COR-L47 (cell line): Measurements from ENCODE around the gene UBL7.

Source experiments
- DNase-seq: peaks from one replicate; lab custom pipeline; 2025; lab: John Stamatoyannopoulos, UW

Gene UBL7

DNA sequence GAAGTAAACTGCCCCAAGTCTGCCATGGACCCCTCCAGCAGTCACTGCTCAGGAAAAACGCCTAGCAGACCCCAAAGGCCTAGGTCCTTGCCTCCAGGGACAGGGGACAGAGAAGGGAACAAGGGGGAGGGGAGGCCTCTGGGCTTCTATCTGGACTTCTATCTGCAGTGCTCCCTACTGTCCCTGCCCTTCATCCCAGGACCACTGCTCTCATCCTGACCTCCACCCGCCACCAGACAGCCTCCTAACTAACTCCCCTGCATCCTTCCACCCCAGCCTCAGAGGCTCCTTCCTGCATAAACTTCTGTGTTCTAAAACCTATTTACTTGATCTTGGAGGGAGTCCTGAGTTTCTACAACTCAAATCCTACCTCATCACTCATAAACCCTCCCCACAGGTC is 52.6 kb downstream of the UBL7 start:
- DNase-seq = no peak

DNA sequence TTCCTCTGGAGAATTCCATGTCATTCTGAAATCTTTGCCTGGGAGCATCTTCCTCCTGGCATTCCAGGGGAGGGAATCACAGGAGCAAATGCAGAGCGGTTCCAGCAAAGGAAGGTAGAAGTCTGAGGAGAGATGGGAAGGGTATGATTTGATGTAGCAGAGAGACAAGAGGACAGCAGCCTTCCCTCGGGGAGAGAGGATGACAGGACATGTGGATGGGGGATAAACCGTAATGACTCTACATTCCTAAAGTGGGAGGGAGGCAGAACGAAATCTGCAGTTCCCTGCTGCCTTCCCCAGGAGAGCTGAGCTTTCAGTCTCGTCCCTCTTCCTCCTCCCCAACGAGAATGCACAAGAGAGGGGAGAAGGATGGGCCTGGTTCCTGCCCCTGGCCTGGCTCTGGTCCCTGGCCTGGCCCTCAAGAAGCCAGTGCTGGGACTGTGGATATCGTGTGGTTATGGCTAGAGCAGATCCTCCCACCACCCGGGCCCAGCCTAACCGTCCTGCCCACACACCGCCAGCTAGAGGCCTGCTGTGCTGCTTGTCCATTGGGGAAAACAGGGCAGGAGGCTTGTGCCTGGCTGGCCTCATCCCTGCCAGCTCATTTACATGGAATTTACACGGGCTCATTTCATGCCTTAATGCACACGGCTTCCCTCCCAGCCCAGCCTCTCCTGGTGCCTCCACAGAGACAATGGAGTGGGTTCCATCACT is 53.8 kb downstream of the UBL7 start:
- no peak for DNase-seq

DNA sequence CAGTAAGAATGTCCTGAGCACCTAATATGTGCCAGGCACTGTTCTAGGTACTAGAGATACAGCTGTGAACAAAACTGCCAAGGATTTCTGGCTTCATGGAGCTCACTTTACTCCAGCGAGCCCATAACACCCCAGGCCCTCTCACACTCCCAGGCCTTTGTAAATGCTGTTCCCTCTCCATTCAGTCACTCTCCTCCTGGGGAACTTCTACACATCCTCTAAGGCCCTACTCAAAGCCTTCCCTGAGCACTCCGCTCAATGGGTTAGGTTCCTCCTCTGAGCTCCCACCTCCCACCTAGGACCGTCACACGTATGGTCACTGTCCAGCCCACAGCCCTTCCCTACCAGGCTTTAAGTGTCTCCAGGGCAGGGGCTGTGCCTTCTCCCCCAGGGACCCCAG is 54.4 kb downstream of the UBL7 start:
- no peak for DNase-seq

DNA sequence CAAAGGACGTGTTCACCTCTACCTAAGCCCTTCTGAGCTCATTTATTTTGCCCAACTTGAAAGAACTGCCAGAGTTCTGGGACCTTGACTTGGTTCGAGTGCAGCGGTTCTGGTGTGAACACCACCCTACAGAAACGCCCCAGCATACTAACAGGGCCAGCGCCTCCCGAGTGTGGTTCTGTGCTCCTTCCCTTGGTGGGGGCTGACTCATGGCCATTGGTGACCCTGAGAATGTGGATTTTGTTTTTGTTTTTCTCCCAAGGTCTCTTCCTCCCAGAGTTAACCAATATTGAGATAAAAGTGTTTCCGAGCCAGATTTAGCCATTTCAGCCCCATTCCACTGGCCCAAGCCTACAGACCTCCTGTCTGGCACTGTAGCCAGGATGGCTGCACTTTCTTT is 55.1 kb downstream of the UBL7 start:
- DNase-seq = no peak

DNA sequence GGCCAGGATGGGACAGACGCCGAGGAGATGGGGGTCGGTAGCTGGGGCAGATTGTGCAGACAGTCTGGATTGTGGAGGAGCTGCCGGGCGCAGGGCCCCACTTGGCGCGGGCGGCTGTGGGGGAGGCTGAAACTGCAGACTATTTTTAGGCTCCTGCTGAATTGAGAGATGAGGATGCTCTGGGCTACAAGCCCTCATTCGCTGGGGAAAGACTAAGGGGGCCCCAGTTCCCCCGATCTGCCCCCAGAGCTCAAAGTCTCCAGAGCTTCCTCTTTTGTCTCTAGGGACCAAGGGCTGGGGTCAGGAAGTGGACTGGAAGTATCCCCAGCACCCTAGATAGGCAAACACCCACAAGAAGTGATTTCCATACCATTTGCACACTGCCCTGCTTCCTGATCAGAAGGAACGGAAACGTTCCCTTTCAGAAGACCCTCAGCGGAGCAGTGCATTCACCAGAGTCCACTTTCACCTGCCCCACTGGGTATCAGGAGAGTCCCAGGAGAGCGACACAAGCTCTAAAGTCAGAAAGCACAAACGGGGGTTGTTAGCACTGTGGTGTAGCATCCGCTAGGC is 56.9 kb downstream of the UBL7 start:
- no peak for DNase-seq

DNA sequence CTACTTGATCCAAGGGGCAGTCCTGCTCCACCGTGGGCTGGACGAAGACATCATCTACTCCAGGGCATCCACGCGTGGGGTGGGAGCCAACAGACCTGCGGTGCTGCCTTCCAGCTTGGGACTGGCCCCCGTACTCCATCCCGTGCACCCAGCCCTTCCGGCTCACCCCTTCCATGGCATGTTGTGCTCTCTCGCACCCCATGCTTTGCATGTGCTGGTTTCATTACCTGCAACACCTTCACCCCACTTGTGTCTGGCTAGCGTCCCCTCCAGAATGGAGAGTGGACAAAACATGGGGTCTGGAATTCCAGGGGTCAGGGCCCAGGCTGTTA is 57.4 kb downstream of the UBL7 start:
- no peak for DNase-seq

DNA sequence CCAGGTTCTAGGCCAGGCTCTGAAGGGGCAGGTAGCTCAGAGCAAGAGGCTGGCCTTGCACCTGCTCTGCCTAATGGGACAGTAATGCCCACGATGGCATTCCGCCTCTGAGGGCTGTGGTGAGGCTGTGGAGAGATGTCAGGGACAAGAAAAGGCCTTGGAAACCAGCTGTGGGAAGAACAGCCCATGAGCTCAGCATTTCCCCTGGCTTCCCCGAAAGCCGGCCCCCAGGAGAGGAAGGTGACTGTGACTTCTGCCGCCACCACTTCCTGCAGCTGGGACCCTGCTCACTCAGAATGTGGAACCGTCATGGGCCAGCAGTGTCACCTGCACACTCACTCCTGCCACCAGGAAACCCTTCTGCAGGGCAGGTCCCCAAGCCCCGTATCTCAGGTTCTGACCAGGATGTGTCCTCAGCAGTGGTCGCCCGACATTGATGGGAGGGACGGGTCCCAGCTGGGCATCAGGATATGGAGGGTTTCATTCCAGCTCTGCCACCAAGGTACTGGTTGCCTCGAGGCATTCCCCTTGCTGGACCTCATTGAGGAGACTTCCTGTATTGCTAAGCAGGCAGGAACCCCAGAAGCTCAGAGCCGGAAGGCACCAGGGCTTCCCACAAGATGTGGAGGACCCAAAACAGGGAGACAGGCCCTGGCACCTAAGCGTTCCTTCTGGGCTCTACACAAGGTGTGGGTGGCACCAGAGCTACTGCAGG is 57.9 kb downstream of the UBL7 start:
- DNase-seq = no peak

DNA sequence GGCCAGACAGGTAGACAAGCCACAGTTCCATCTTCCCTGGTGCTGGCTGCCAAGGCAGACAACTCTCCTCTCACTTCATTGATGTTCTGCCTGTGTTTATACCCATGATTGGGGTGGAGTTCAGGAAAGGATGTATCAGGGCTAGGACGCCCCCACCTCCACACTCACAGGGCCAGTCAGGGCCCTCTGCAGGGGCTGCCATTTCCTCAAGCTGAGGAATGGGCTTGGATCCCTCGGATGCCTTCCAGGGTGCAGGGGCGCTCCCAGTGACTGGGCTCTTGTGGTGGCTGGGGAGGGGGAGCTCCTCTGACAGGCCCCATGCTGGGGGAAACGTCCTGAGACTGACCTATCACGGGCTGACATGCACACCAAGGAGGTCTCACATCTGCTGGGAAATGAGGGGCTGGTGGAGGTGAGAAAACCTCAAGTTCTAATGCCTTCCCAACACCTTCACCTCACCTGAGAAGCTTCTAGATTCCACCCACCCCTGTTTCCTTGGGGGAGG is 58.6 kb downstream of the UBL7 start:
- no peak for DNase-seq

DNA sequence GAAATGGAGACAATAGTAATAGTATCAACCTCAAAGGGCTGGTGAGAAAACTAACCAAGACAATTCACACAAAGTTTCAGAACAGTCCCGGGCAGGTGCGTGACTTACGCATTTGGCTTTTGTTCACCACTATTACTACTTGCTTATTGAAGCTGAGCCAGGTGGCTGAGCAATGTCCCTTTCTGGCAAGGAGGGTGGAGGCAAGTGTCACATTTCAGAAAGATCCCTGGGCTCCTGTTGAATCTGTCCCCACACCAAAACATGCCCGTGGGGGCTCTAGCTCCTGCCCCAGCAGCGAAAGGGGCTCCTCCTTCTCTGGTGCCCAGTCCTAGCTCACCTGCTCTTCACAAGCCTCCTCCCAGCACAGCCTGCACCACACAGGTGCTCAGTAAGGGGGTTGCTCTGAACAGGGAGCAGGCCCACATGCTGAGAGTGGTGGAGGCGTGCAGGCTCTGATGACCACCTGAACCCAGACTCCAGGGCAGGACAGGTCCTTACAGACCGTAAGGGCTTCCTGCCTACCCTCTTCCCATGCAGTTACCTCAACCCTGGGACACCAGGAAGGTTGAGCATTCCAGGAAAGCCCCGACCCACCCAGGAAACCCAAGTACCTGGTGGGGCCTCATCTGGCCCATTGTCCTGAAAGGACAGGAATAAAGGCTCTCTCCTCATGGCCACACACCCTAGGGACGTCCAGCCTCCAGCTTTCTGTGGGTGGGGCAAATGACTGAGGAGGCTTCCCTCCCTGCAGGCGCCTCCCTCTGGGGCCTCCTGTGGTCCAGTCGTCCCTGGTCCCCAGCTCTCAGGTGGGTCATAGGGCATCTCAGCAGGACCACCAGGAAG is 59.8 kb downstream of the UBL7 start:
- no peak for DNase-seq

DNA sequence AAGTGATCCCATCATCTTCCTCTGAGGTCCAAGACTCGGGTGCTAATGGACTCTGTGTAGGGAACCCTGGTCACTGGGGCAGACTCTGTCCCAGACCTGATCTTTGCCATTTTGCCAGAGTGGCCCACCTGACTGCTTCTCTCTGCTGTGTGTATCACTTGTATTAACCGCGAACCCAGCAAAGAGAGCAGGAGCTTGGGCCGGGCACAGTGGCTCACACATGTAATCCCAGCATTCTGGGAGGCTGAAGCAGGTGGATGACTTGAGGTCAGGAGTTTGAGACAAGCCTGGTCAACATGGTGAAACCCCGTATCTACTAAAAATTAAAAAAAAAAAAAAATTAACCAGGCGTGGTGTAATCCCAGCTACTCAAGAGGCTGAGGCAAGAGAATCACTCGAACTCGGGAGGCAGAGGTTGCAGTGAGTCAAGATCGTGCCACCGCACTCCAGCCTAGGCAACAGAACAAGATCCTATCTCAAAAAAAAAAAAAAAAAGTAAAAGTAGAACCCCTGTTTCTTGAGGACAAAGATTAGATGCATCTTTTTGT is 60.6 kb downstream of the UBL7 start:
- DNase-seq = no peak

DNA sequence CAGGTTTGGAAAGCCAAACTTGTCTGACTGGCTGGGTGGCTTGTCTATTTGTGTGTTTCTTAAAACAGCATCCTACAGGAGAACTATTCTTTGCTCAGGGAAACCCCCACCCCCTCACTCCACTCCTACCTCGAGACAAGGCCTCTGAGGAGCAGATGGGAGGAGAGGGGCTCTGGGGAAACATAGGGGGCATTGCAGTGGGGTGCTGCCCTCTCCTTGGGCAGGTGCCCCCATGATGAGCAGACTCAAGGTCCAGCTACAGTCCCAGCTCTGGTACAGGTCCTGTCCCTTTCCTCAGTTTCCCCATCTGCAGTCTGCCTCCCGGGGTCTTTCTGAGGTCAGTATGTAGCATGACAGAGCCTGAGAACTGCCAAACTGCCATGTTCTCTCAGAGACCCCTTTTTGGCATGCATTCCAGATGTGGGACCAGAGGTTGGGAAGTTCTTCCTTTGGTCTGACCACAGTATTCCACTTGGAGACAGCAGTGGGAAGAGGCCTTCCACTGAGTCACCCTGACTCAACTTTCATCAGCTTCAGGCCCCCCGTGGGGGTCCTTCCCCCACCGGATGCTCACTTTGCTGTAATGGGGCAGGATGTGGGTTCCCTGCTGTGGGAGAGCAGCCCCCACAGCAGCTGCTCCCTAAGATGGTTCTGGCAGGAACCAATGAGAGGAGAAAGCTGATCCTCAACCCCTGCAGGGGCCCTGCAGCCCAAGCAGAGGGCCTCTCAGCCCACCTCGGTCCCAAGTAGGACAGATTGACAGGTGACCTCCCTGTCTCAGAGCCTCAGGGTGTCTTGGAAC is 61.2 kb downstream of the UBL7 start:
- no peak for DNase-seq

DNA sequence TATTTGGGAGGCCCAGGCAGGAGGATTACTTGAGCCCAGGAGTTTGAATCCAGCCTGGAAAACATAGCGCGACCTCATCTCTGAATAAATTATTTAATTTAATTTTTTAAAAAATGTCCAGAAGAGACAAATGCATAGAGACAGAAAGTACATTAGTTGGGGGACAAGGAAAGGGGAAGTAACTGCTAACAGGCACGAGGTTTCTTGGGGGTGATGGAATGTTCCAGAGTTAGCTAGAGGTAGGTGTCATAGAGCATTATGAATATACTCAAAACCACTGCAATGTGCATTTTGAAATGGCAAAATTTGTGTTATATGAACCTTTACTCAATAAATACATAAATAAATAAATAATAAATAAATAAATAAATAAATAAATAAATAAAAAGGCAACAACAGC is 61.9 kb downstream of the UBL7 start:
- DNase-seq = no peak

DNA sequence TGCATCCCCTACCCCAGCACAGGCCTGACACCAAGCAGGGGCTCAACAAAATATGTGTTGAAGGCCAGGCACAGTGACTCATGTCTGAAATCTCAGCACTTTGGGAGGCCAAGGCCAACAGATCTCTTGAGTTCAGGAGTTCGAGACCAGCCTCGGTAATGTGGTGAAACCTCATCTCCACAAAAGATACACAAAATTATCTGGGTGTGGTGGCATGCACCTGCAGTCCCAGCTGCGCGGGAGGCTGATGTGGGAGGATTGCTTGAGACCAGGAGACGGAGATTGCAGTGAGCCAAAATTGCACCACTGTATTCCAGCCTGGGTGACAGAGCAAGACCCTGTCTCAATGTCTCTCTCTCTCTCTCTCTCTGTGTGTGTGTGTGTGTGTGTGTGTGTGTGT is 62.8 kb downstream of the UBL7 start:
- no peak for DNase-seq

DNA sequence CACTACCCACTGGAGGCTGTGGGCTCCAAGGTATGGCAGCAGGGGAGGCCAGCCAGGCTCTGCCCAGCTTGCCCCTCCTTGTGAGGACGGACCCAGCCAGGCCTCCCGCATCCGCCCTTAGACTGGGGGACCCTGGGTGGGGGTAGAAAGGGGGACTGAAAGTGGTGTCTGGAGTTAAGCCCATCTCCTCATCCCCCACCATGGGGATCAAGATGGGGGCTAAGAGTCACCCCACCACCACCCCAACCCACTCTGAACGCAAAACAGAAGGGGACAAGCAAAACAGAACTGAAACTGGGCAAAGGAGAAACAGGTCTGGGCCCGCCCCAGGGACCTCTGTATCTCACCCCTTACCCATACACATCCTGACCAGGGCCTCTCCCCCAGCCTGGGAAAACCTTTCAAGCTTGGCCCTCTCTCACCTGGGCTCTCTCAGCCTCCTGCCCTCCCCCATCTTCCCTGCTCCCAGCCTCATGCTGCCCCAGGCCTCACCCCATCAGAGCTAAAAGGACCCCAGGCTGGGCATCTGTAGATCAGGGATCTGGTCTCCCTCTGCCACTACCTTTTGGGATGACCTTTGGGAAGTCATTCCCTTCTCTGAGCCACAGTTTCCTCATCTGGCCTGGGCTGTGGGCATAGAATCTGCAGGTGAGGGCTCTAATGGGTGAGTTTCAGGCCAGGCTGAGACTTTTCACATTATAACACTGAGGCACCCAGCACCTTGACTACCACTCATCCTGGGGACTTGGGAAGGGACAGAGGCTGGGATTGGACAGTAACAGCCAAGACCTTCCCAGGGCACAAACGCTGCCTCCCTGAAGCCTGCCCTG is 63.5 kb downstream of the UBL7 start:
- no peak for DNase-seq

DNA sequence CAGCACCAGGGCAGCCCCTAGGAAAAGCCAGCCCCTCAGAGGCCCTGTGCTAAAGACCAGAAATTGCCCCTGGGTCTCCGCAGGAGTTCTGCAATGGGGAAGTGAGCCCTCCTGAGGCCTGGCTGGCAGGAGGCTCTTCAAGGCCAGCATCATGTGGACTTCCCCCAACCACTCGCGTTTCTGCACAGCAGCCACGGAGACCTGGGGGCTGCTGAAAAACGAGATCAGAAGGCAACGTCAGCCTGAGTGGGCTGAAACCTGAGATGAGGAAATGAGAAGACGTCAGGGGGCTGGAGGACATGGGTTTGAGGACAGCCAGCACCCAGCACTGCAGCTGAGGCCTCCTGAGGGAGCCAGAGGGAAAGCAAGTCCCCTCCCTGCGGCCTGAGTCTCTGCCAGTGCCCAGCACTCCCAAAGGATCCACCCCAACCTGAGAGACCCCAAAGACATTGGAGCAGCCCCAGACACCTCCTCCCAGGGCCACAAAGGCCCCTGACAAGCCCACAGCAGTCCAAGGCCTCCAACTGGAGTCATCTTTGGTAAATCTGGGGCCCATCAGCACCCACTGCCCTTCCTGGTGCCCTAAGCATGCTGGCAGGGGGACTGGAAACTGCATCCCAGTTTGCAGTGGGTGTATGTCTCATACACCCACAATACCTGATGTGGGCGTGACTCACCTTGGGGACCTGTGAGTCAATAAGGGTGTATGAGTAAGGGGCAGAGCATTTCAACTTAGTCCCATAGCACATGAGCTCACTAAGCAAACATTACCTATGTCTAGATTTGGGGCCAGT is 64.3 kb downstream of the UBL7 start:
- no peak for DNase-seq

DNA sequence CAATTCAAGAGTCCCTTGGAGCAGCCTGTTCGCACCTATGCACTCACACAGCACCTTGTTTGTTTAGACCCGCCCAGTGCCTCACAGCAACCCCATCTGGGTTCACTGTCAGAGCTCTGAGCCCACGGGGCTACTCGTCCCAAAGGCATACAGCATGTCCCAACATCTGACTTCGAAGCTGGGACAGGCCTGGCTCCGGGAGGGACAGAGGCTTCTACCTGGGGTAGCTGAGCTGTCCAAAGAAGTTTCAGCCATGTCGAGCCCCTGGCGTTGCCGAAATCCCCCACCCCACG is 64.9 kb downstream of the UBL7 start:
- no peak for DNase-seq
